Kidney epithelial cell (primary cell): ENCODE measurements around the gene ITCH. TPM values are rescaled to one million over a fixed set of nuclear protein-coding genes. Genes with fewer than 3 reads are reported as not detected.
"Not testable (repeated sequence)": the region's sequence is repeated elsewhere in the genome, so short reads cannot be mapped to it uniquely, and the experiment has no call there.

ENCODE experiments used
- DNase-seq: peaks from one replicate; pipeline ENCODE4 v3.0.0-alpha.2; 2010; ENCODE audit warnings: low read depth
- H3K27me3 ChIP-seq: 2 replicates; pipeline ENCODE4 v1.6.0; 2011; ENCODE audit warnings: low read length; ENCODE audit not compliant: control insufficient read depth, insufficient read depth
- H3K36me3 ChIP-seq: 2 replicates; pipeline ENCODE4 v1.5.1; 2011; ENCODE audit warnings: low read length; ENCODE audit not compliant: control insufficient read depth, insufficient read depth
- H3K4me3 ChIP-seq: 2 replicates; pipeline ENCODE4 v1.5.1; 2011; ENCODE audit warnings: low read depth, mild to moderate bottlenecking, control low read depth, low read length
- total RNA-seq: library from RNA; depleted of rRNA; stranded (reverse); fragments of >200 nt; gene quantifications from 2 replicates; pipeline ENCODE4 v1.2.3, GENCODE V29; 2015
- TF ChIP-seq, protein P1 (sequence below): IDR thresholded peaks from 2 replicates; pipeline ENCODE4 v1.5.1; 2011; ENCODE audit warnings: mild to moderate bottlenecking, moderate library complexity, low read length, control low read depth, inconsistent platforms; ENCODE audit not compliant: insufficient read depth, poor library complexity, severe bottlenecking

Gene ITCH
- total RNA-seq, 1 donor from 2014 or later, result 53.5 TPM

DNA sequence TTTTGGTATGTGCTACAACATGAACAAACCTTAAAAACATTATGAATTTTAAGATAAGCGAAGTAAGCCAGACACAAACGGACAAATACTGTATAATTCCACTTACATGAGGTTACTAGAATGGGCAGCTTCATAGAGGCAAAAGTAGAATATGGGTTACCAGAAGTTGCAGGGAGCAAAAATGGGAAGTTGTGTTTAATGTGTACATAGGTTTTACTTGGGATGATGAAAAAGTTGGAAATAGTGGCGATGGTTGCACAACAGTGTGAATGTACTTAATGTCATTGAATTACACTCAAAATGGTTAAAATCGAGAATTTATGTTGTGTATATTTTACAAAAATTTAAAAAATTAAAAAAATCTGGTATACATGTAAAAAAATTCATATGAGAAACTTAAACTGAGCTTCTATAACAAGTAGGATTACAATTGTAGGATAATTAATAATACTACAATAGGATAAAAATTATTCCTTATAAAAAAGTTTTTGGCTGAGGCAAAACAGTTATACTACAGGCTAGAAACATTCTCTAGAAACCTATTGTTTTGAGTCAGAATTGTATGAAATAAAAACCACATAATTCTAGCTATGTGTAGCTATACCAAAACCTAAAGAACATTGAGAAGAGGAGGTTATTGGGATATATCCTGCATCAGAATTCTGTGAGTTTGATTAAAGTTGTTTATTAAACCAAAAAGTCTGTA, 128.3 kb downstream of the ITCH start:
- TF ChIP-seq, protein P1, sequence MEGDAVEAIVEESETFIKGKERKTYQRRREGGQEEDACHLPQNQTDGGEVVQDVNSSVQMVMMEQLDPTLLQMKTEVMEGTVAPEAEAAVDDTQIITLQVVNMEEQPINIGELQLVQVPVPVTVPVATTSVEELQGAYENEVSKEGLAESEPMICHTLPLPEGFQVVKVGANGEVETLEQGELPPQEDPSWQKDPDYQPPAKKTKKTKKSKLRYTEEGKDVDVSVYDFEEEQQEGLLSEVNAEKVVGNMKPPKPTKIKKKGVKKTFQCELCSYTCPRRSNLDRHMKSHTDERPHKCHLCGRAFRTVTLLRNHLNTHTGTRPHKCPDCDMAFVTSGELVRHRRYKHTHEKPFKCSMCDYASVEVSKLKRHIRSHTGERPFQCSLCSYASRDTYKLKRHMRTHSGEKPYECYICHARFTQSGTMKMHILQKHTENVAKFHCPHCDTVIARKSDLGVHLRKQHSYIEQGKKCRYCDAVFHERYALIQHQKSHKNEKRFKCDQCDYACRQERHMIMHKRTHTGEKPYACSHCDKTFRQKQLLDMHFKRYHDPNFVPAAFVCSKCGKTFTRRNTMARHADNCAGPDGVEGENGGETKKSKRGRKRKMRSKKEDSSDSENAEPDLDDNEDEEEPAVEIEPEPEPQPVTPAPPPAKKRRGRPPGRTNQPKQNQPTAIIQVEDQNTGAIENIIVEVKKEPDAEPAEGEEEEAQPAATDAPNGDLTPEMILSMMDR, result no peak
- DNase-seq, result no peak
- Histone ChIP-seq H3K36me3 (no peaks in the 10 kb centered on the region), H3K4me3 (no peak overlapping the region), H3K27me3 (no peaks in the 10 kb centered on the region)

DNA sequence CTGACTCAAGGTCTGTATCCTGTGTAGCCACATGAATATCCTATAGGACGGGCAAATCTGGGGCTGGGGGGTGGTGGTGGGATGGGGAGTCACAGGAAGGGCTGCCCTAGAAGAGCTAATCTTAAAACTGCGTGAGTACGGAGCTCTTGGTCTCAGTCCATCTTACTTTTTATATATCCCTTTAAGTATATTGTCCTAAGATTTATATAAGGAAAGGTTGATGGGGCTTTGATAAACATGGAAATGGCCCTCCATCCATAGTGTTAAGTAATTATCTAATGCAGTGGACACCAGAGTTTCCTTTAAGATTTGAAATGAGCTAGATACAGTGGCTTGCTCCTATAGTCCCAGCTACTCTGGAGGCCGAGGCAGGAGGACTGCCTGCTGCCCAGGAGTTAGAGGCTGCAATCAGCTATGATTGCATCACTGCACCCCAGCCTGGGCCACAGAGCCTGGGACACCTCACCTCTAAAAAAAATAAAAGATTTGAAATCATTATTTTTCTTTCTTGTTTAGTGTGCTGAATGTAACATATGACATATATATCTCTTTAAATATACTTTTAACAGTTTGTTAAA, 128.9 kb downstream of the ITCH start:
- DNase-seq, result no peak
- H3K27me3 ChIP-seq, result no peaks in the 10 kb centered on the region
- no peak overlapping the region for H3K4me3 ChIP-seq
- TF ChIP-seq, protein P1, result no peak
- H3K36me3 ChIP-seq, result no peaks in the 10 kb centered on the region

DNA sequence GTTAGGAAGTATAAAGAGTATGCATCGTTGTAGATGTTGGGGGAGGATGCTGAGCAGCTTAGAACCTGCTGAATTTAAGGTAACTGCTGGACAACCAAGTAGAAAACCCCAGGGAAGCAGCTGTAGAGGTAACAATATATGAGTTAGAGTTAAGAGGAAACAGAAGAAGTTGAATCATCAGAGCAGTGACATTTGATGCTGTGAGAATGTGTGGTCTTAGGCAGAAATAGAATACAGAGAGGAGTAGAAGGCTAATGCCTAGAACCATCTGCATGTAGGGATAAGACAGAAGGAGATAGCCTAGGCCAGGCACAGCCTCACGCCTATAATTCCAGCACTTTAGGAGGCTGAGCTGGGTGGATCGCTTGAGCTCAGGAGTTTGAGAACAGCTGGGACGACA, 130.6 kb downstream of the ITCH start:
- TF ChIP-seq, protein P1, result no peak
- H3K27me3 ChIP-seq, result no peaks in the 10 kb centered on the region
- H3K4me3 ChIP-seq, result no peak overlapping the region
- DNase-seq, result no peak
- peaks cover 1% of the 10 kb centered on the region for H3K36me3 ChIP-seq

DNA sequence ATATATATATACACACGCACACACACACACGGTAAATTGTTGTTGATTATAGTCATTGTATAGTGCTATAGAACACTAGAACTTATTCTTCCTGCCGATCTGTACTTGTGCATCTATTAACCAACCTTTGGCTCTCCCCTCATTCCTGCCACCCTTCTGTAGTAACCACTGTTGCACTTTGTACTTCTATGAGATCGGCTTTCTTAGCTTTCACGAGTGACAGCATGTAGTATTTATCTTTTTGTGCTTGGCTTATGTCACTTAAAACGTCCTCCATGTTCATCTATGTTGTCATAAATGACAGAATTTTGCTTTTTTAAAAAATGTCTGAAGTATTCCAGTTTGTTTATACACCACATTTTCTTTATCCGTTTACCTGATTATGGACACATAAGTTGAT, 132.2 kb downstream of the ITCH start:
- no peaks in the 10 kb centered on the region for H3K27me3 ChIP-seq
- H3K36me3 ChIP-seq, result peaks cover 1% of the 10 kb centered on the region
- TF ChIP-seq, protein P1, result no peak
- DNase-seq, result no peak
- H3K4me3 ChIP-seq, result no peak overlapping the region

GRCh38 chr20:34495916-34496315, 132.8 kb downstream of the ITCH start:
- DNase-seq, result no peak
- Histone ChIP-seq H3K36me3 (peaks cover 1% of the 10 kb centered on the region), H3K4me3 (no peak overlapping the region), H3K27me3 (no peaks in the 10 kb centered on the region)
- TF ChIP-seq, protein P1, result no peak

GRCh38 chr20:34497596-34497995, 134.5 kb downstream of the ITCH start:
- not testable (repeated sequence) for H3K27me3 ChIP-seq, DNase-seq, H3K36me3 ChIP-seq, H3K4me3 ChIP-seq
